A673 (cell line): Measurements from ENCODE around the gene GJD2. TPM values are rescaled to one million over a fixed set of nuclear protein-coding genes. Genes with fewer than 3 reads are reported as not detected.
A peak's percentile ranks its signal among the peaks of the same experiment; 100 is the strongest.

Experiments
- BruUV-seq: library from RNA; stranded (reverse); fragments of 400-500 nt; replicated peaks from 2 replicates; lab custom pipeline; 2021; lab: Mats Ljungman, UMichigan
- CTCF ChIA-PET: fragments of 300-600 bp; sonication (Branson Sonifier 250); formaldehyde crosslinking; loops from one replicate; lab custom pipeline; 2022; ENCODE audit warnings: antibody characterized with exemption; lab: Charles Lee
- POLR2A ChIA-PET: fragments of 300-600 bp; sonication (Branson Sonifier 250); formaldehyde crosslinking; loops from one replicate; lab custom pipeline; 2022; ENCODE audit warnings: antibody characterized with exemption; ENCODE audit not compliant: low non-redundant PET; lab: Charles Lee
- DNase-seq: peaks from one replicate; pipeline ENCODE4 v3.0.0-alpha.2; 2015; ENCODE audit warnings: low spot score
- H3K27ac ChIP-seq: fragments of 200-600 bp; sonication (generic); 2 replicates; pipeline ENCODE4 v1.5.1; 2016; ENCODE audit warnings: mixed run types, low read depth, mild to moderate bottlenecking, mixed read lengths, antibody characterized with exemption, low read length; ENCODE audit not compliant: poor library complexity, severe bottlenecking
- H3K27me3 ChIP-seq: fragments of 200-600 bp; sonication (generic); replicated peaks from 2 replicates; pipeline ENCODE4 v1.6.1; 2017; ENCODE audit warnings: mixed run types, low read depth, mild to moderate bottlenecking, mixed read lengths, antibody characterized with exemption, low read length; ENCODE audit not compliant: insufficient read depth, poor library complexity
- H3K36me3 ChIP-seq: fragments of 200-600 bp; sonication (generic); 2 replicates; pipeline ENCODE4 v1.6.1; 2016; ENCODE audit warnings: mixed run types, mild to moderate bottlenecking, mixed read lengths, antibody characterized with exemption, low read length; ENCODE audit not compliant: insufficient read depth, poor library complexity, severe bottlenecking
- H3K4me1 ChIP-seq: fragments of 200-600 bp; sonication (generic); 2 replicates; pipeline ENCODE4 v1.6.1; 2017; ENCODE audit warnings: mixed run types, mild to moderate bottlenecking, mixed read lengths, antibody characterized with exemption, low read length; ENCODE audit not compliant: insufficient read depth, poor library complexity, severe bottlenecking
- H3K4me3 ChIP-seq: fragments of 200-600 bp; sonication (generic); 2 replicates; pipeline ENCODE4 v1.5.1; 2016; ENCODE audit warnings: low read depth, mixed run types, mild to moderate bottlenecking, mixed read lengths, low read length; ENCODE audit not compliant: poor library complexity, severe bottlenecking
- H3K9me3 ChIP-seq: fragments of 200-600 bp; sonication (generic); 2 replicates; pipeline ENCODE4 v1.6.1; 2016; ENCODE audit warnings: mixed run types, low read depth, mild to moderate bottlenecking, mixed read lengths, antibody characterized with exemption, low read length; ENCODE audit not compliant: poor library complexity, severe bottlenecking
- CTCF ChIP-seq: fragments of 300-800, 200-600 bp; sonication (generic); conservative IDR thresholded peaks from 2 replicates; pipeline ENCODE4 v1.5.1; 2017; ENCODE audit warnings: low read depth, mild to moderate bottlenecking, antibody characterized with exemption, low read length, moderate library complexity, mixed read lengths
- EZH2 ChIP-seq: fragments of 200-600 bp; sonication (generic); IDR thresholded peaks from 2 replicates; pipeline ENCODE4 v1.6.1; 2017; ENCODE audit warnings: borderline replicate concordance, low read depth, mild to moderate bottlenecking, mixed read lengths, antibody characterized with exemption, low read length; ENCODE audit not compliant: poor library complexity, severe bottlenecking
- intact Hi-C: fragments of 100-400 bp; cut with micrococcal nuclease; formaldehyde crosslinking; loops from one replicate; pipeline ENCODE4 v1.10.0; 2022; ENCODE audit not compliant: unreplicated experiment
- total RNA-seq: library from RNA; stranded (reverse); gene quantifications from 2 replicates; pipeline ENCODE4 v1.2.3, GENCODE V29; 2021

GJD2 gene
- total RNA-seq, 1 experiment from 2014 or later = not detected

- intact Hi-C loops = no loop called here
- POLR2A ChIA-PET = no interaction called here
- no peak overlapping the region for H3K4me3 ChIP-seq
- peaks cover 4% of the 10 kb centered on the region for H3K4me1 ChIP-seq
- TF ChIP-seq CTCF = no peak
- TF ChIP-seq EZH2 = no peak
- BruUV-seq = no TSS peak
- CTCF ChIA-PET = no interaction called here
- H3K36me3 ChIP-seq = no peaks in the 10 kb centered on the region
- no peak for DNase-seq
- no peaks in the 10 kb centered on the region for H3K9me3 ChIP-seq
- H3K27me3 ChIP-seq = peaks cover 15% of the 10 kb centered on the region
- no peak overlapping the region for H3K27ac ChIP-seq
These were observed 47.6 kb upstream of the GJD2 start for GRCh38 chr15:34802371-34802770.

- peak; percentile 37 for DNase-seq
- H3K9me3 ChIP-seq = no peaks in the 10 kb centered on the region
- H3K4me1 ChIP-seq = peaks cover 4% of the 10 kb centered on the region
- peaks cover 40% of the 10 kb centered on the region for H3K27me3 ChIP-seq
- H3K36me3 ChIP-seq = no peaks in the 10 kb centered on the region
- peak overlapping the region; percentile 20 for H3K4me3 ChIP-seq
- H3K27ac ChIP-seq = no peak overlapping the region
- TF ChIP-seq CTCF (no peak), EZH2 (no peak)
- intact Hi-C loops = no loop called here
- CTCF ChIA-PET = interaction anchor here (0.5 to 0.6 kb wide), 2 partner anchors 53 to 88 kb away, joined by 4 to 8 read pairs; no protein-coding TSS in a partner anchor
- POLR2A ChIA-PET = no interaction called here
- no TSS peak for BruUV-seq
These were observed 44.6 kb upstream of the GJD2 start for GRCh38 chr15:34799149-34800101.

- Histone ChIP-seq H3K4me1 (peaks cover 4% of the 10 kb centered on the region), H3K4me3 (no peak overlapping the region), H3K36me3 (no peaks in the 10 kb centered on the region), H3K27me3 (peaks cover 64% of the 10 kb centered on the region), H3K27ac (no peak overlapping the region), H3K9me3 (no peaks in the 10 kb centered on the region)
- ChIA-PET CTCF (no interaction called here), POLR2A (no interaction called here)
- TF ChIP-seq CTCF = no peak
- TF ChIP-seq EZH2 = no peak
- BruUV-seq = no TSS peak
- DNase-seq = no peak
- intact Hi-C loops = no loop called here
These were observed 42.1 kb upstream of the GJD2 start for GRCh38 chr15:34796847-34797435.
